GM19438 (cell line): Measurements from ENCODE around the gene NID2.

ENCODE experiments used
- ATAC-seq: cut with Tn5 transposase; IDR thresholded peaks from one replicate; pipeline ENCODE4 v1.9.1; 2021; ENCODE audit warnings: low read depth; ENCODE audit not compliant: unreplicated experiment

NID2 gene

GRCh38 chr14:52029881-52030280 is 39.0 kb downstream of the NID2 start:
- ATAC-seq = no peak

GRCh38 chr14:52026901-52027300 is 42.0 kb downstream of the NID2 start:
- ATAC-seq = no peak

GRCh38 chr14:52026017-52026660 is 42.7 kb downstream of the NID2 start:
- no peak for ATAC-seq

GRCh38 chr14:52025310-52025709 is 43.5 kb downstream of the NID2 start:
- no peak for ATAC-seq

GRCh38 chr14:52023518-52023917 is 45.3 kb downstream of the NID2 start:
- no peak for ATAC-seq

- no peak for ATAC-seq
Observed at GRCh38 chr14:52021957-52022600, 46.8 kb downstream of the NID2 start.

GRCh38 chr14:52020866-52021717 is 47.8 kb downstream of the NID2 start:
- no peak for ATAC-seq

- no peak for ATAC-seq
Observed at GRCh38 chr14:52020161-52020714, 48.6 kb downstream of the NID2 start.

- ATAC-seq = no peak
Observed at GRCh38 chr14:52018970-52019369, 49.9 kb downstream of the NID2 start.

GRCh38 chr14:52018252-52018651 is 50.6 kb downstream of the NID2 start:
- no peak for ATAC-seq

- no peak for ATAC-seq
Observed at GRCh38 chr14:52015411-52016030, 53.3 kb downstream of the NID2 start.

GRCh38 chr14:52014601-52015267 is 54.1 kb downstream of the NID2 start:
- ATAC-seq = no peak

- no peak for ATAC-seq
Observed at GRCh38 chr14:52013984-52014600, 54.8 kb downstream of the NID2 start.

- ATAC-seq = no peak
Observed at GRCh38 chr14:52012635-52013034, 56.2 kb downstream of the NID2 start.

GRCh38 chr14:52011523-52011922 is 57.3 kb downstream of the NID2 start:
- ATAC-seq = no peak

- no peak for ATAC-seq
Observed at GRCh38 chr14:52010173-52010693, 58.6 kb downstream of the NID2 start.

GRCh38 chr14:52008136-52008535 is 60.7 kb downstream of the NID2 start:
- ATAC-seq = no peak

GRCh38 chr14:52007637-52008036 is 61.2 kb downstream of the NID2 start:
- ATAC-seq = no peak

GRCh38 chr14:52007211-52007610 is 61.6 kb downstream of the NID2 start:
- ATAC-seq = no peak

GRCh38 chr14:52006361-52006760 is 62.5 kb downstream of the NID2 start:
- ATAC-seq = no peak
